ENCODE data around the gene SLC16A12.

GRCh38 chr10:89413398-89413912 lies 121.9 kb downstream of the SLC16A12 start:
- TF ChIP-seq EZH2 (IDR thresholded peaks at IDR 0.05; ENCODE audit: borderline replicate concordance, low read length) (no peak), CTCF (IDR thresholded peaks at IDR 0.05; ENCODE audit: low read length) (no peak)

Measured in OCI-LY1 (cell line).